Left kidney (tissue), 2 donors: ENCODE data around the gene ZFP57. TPM values are rescaled to one million over a fixed set of nuclear protein-coding genes. Genes with fewer than 3 reads are reported as not detected.
"Not testable (repeated sequence)": the region's sequence is repeated elsewhere in the genome, so short reads cannot be mapped to it uniquely, and the experiment has no call there.

Source experiments
- DNase-seq: peaks from one replicate; pipeline ENCODE4 v3.0.0-alpha.2; 2013
- polyA plus RNA-seq: library from polyadenylated mRNA; unstranded; fragments of 120-200 nt; gene quantifications from one replicate; pipeline ENCODE4 v1.2.1, GENCODE V29; 2013; ENCODE audit not compliant: insufficient read length

Gene ZFP57
- polyA plus RNA-seq, 1 donor = 0.33 TPM

DNA sequence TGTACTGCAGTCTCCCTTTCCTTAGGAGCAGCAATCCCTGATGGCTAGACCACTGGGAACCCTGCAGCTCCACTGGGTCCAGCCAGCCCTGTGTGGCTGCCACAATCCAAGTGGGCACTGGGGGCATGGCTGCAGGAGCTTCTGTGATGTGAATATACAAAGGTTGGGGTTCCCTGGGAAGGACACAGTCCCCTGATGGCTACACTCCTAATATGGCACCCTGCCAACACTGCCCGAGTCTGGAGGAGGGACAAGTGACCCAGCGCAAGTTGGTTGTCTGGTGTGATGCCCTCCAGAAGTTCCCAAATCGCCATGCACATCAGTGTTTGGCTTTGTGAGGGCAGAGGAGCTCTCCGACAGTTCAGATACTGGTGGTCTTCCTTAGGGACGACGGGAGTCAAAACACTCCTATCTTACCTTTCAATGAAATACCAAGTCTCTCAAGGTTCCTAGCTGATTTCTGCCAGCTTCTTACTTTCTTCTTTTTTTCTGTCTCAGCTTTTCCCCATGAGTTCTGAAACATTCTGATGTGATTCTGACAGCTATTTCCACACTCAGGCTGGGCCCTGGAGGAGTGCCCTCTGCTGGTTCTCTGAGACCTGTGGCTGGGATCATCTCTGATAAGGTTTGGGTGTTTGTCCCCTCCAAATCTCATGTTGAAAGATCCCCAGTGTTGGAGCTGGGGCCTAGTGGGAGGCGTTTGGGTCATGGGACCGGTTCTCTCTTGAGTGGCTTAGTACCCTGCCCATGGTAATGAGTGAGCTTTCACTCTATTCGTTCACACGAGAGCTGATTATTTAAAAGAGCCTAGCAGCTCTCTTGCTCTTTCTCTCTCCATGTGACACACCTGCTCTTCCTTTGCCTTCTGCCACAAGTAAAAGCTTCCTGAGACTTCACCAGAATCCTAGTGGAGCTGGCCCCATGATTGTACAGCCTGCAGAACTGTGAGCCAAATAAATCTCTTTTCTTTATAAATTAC is 15.5 kb upstream of the ZFP57 start:
- DNase-seq = no peak

DNA sequence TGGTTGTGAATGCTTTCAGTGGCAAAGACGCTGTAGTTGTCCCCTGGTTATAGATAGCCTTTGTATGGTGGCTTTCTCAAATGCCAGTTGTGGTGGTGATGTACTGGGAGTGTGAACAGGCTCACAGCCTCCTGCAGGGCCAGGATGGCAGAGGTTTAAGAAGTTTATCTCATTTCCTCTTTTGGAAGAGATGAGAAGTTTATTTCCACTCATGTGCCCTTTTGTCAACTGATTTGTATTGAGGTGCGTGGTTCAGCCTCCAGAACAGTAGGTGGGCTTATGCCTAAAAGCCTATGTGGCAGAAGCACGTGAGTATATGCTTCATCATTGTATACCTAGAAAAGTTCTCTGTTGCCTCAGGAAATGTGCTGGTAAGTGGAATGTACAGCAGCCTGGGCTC is 13.7 kb upstream of the ZFP57 start:
- DNase-seq = no peak

DNA sequence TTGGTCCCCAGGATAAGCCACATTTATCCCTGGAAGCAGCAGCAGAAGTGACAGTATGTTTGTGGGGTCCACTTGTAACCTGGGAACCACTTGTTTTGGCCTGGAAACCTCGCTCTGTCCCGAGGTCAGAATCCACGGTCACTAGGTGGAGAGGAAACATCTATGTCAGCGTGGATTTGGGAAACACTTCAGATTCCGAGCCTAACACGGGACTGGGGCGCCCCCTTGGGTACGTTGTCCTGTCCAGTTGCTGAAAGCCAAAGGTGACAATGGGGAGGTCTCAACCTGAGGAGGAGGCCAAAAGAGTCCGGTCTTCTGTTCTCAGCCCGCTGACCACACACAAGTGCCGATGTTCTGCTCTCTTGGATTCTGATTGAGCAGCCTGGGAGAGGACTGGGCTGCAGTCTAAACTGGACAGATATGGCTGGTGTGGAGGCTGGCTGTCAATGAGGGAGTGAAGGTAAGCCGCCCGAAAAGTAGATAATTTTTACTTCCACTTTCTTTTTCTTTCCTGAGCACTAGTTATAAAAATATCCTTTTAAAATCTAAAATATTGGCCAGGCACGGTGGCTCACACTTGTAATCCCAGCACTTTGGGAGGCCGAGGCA is 4.9 kb upstream of the ZFP57 start:
- DNase-seq = no peak

DNA sequence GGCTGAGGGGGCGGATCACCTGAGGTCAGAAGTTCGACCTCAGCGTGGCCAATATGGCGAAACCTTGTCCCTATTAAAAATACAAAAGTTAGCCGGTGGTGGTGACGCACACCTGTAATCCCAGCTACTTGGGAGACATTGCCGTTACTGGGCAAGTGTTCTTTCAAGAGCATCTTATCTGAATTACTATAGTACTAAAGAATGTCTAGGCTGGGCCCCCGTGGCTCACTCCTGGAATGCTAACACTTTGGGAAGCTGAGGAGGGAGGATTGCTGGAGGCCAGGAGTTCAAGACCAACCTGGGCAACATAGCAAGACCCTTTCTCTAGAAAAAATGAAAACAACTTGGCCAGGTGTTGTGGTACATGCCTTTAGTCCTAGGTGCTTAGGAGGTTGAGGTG is 859 bp upstream of the ZFP57 start:
- no peak for DNase-seq

DNA sequence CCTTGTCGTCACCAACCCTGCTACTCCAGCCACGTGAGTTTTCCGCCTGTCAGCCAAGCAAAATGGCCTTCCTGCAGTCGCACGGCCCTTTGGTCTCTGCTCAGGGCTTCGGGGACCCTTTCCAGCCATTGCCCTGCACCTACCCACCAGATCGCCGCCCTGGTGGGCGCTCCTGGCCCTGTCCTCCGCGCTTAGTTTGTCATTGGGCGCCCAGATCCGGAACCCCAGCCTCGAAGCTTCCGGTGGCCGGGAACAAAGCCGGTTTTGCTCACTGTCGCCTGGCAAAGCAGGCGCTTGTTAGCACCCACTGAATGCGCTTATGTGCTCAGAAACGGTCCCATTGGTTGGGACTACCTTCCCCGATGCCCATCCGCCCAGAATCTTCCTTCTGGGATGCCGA is 536 bp downstream of the ZFP57 start:
- no peak for DNase-seq

DNA sequence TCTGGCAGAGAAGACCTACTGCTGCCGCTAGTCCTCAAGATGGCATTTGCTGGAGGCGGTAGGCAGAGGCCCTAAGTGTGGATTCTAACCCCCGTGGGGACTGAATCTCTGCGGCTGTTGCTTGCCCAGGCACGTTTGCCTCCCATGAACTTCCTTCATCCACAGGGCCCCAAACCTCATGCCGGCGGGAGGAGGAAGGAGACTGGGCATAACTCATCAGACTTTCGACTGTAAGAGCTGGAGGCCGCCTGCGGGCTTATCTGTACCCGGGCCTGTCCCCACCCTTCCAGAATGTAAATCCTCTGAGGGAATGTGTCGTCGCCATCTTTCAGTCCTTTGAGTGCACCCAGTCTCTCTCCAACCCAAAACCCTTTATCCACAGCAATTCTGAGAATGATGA is 990 bp downstream of the ZFP57 start:
- DNase-seq = no peak

DNA sequence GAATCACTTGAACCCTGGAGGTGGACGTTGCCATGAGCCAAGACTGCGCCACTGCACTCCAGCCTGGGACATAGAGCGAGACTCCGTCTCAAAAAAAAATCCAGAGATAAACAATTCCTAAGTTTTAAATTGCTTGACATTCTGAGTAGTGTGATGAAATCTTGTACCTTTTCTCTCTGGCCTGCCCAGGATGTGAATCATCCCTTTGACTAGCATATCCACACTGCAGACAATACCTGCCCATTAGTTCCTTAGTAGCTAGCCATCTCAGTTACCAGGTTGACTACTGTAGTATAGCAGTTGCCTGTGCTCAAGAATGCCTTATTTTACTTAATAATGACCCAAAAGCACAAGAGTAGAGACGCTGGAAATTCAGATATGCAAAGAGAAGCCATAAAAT is 2.8 kb downstream of the ZFP57 start:
- DNase-seq = no peak

DNA sequence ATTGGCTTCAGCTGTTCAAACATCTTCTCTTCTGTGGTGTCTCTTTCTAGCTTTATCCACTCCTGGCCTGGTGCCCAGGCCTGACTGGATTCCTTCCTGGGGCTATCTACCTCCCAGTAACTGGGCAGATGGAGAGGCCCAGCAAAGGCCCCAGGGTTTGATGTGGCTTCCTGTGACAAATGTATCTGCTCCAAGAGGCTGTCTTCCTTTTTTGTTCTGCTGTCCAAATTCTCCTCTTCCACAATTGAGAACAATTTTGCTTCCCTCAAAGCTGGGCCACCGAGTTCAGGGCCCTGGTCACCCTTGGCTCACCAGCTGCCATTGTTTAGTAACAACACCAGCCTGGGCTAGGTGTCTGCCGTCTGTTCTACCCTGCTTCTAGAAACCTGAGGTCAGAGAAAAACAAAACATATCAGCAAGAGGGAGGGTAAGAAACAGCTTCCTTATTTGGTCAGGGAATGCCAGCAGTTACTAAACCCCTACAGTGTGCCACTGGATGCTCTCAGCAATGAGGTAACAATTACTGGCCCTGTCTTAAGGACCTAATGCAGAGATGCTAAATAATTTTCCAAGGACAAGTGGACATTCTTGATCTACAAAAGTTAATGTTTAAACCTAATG is 3.9 kb downstream of the ZFP57 start:
- no peak for DNase-seq

DNA sequence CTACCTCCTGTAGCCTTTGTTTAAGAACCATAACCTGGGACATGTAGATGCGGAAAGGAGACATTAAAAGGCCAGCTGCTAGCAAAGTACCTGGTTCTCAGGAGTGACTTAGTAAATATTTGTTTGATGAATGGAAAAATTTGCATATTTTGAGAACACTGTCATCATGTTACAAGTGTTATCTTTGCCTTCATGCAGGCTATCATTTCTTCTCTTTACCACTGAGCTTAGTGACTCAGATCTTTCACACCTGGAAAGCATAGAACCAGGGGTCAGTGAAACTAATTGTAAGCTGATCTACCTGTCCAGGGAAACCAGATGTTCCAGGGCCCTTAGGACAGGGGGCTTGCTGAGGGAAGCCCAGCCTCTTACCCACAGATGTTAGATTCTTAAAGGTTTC is 5.4 kb downstream of the ZFP57 start:
- no peak for DNase-seq

DNA sequence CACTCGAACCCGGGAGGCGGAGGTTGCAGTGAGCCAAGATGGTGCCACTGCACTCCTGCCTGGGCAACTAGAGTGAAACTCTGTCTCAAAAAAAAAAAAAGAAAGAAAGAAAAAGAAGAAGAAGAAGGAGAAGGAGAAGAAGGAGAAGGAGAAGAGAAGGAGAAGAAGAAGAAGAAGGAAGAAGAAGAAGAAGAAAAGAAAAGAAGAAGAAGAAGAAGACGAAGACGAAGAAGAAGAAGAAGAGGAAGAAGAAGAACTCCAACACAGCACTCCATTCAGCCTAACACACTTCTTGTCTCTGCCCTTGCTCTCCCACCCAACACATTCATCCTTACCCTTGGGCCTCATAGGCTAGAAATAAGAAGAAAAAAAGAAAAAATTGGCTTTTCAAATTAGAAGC is 6.9 kb downstream of the ZFP57 start:
- DNase-seq = no peak

DNA sequence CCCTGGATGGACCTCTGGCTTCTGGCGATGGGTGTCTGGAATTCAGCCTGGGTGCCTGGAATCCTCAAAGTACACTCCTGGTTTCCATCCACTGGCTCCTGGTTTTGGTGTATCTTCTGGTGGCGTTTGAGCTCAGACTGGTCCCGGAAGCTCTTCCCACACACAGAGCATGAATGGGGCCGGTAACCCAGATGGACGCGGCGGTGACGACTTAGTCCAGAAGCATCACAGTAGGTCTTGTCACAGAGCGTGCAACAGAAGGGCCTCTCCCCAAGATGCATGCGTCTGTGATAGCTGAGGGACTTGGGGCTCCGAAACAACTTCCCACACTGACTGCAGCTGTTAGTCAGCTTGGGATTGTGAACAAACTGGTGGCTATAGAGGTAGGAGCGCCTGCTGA is 7.8 kb downstream of the ZFP57 start:
- DNase-seq = no peak

DNA sequence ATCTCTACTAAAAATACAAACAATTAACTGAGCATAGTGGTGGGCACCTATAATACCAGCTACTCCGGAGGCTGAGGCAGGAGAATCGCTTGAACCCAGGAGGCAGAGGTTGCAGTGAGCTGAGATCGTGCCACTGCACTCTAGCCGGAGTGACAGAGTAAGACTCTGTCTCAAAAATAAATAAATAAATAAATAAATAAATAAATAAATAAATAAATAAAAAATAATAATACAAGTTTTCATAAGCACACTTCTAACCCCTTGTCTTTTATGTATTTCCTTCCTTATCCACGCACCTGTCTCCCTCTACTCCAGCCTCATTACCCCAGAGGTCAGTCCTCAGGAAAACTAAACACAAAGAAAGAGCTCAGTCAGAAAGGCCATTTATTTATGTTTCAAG is 8.8 kb downstream of the ZFP57 start:
- not testable (repeated sequence) for DNase-seq

DNA sequence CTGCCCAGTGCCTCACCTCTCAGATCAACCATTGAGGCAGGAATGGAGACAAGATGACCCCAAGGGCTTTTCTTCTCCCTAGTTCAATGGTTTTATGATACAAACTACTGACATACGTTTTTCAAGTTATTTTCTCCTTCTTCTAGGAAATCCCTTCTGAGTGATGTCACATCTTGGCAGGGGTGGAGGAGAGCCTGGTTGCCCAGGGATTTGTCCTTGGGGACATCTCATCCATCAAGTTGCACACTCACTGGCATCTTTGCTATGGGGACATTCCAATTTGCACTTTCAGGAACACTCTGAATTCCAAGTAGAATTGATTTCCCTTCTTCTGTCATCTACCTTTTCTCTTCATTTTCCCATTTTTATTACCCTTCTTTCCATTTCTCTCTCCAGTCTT is 9.9 kb downstream of the ZFP57 start:
- DNase-seq = no peak

DNA sequence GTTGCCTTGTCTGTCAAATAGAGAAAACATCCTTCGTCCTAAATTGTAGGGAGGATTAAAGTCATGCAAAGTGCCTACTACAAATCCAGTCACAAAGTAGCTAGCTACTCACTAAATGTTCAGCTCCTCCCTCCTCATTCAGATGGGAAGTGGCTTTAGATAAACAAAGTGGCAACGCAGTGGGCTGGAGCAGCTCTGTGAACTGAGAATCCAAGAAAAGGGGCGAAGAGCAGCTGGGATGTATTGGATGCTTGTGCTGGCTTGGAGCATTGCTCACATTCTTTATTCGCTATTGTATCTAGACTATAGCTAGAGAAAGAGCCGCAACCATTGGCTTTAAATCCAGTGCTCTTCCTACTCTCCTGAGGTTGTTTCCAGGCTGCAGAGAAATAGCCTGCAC is 13.8 kb downstream of the ZFP57 start:
- DNase-seq = no peak

DNA sequence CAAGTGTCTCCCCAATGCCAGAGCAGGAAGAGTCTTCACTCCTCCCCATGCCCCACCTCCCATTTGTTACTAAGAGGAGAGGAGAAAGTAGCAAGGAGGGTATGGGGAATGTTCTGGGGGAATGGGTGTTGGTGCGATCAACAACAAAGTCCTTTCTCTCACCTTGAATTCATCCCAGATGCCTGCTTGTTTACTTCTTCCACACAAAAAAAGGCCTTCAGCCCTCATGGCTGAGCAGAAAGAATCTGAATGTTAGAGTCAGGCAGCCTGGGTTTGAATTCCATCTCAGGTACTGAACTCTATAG is 14.2 kb downstream of the ZFP57 start:
- DNase-seq = no peak

DNA sequence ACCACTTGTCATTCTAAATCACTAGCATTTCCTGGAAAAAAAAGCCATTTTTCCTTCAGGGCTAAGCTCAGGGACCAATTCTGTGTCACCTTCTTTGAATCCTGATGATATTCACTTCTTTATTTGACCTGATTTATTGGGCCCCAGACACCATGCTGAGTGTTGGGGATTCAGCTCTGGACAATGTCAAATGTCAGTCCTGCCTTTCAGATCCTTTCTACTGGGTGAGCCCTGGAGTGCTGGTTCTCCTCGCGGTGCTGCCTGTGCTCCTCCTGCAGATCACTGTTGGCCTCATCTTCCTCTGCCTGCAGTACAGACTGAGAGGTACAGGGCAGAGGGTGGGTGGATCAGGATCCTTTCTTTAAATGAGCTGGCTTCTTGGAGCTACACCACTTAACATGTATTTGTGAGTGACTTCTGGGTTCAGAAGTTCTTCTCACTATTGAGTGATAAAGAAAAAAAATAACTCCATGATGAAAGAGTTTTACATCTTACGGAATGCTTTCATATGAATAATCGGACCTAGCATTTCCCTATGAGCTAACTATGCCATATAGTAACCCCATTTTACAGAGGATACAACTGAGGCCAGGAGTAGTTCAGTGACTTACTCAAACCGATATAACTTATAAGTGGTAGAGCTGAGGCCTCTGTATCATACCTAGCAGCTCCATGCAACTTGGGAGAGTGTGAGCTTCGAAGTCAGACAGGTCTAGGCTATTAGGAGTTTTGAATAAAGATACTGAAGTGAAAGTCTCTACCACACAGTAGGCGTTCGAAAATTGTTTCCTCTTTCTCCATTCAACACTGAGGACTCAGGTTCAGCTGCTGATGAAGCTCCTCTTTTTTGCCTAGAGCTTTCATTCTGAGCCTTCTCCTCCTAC is 14.8 kb downstream of the ZFP57 start:
- DNase-seq = no peak

DNA sequence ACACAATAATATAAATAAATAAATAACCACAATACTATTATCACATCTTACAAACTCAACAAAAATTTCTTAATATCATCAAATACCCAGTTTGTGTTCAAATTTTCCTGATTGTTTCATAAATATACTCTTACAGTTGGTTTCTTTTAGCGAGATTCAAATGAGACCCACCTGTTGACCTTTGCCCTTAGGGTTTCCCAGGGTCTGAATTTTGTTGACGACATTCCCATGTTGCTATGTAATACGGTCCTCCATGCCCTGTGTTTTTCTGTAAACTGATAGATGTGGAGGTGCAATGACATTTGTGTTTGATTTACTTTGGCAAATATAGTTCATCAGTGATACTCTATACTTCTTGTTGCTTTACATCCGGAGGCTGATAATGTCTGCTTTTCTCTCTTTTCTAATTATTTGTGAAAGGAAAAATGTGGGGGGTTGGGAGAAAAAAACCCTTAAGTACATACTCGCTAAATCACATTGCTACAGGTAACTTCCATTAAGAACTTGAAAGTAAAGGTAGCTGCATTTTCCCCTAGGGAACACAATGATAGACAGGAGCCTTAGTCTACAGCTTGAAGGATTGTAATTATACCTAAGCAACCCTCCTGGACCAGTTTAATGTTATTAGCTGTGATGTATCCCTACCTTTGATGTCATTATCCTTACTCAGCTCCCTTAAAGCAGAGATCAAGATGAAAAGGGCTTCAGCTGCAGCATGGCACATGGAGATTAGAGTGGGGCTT is 17.5 kb downstream of the ZFP57 start:
- DNase-seq = no peak

DNA sequence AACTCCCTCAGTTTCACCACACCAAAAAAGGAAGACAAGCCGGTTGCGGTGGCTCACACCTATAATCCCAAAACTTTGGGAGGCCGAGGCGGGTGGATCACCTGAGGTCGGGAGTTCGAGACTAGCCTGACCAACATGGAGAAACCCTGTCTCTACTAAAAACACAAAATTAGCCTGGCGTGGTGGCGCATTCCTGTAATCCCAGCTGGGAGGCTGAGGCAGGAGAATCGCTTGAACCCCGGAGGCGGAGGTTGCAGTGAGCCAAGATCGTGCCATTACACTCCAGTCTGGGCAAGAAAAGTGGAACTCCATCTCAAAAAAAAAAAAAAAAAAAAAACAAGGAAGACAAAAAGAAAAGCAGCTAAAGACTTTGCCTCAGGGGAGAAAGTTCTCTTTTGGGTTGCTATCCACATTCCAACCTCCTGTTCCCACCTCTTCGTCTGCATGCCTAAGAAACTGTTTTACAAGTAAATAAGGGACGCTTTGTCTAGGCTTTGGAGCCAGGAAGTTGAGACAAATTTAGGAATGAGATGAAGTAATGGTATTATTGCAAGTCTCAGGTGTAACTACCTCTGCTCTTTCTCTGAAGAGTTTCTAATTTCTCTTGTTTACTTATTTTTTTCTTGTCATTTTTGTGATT is 19.3 kb downstream of the ZFP57 start:
- DNase-seq = not testable (repeated sequence)

DNA sequence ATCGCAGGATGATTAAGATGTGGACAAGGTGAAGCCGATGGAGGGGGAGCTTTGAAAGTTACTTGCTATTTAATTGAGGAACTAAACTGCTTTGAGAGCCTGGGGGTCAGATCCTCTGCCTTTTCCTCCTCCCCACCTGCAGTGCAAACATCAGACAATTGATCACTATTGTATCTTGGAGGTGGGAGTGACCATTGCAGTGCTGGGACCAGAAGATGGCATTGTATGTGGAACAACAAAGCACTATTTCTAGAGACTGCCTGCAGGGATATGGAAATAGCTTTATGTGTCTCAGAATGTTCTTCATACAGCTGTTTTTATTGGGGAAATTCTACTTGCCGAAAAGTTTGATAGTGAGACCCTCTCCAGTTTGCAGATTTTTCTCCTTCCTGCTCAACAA is 19.9 kb downstream of the ZFP57 start:
- DNase-seq = no peak

DNA sequence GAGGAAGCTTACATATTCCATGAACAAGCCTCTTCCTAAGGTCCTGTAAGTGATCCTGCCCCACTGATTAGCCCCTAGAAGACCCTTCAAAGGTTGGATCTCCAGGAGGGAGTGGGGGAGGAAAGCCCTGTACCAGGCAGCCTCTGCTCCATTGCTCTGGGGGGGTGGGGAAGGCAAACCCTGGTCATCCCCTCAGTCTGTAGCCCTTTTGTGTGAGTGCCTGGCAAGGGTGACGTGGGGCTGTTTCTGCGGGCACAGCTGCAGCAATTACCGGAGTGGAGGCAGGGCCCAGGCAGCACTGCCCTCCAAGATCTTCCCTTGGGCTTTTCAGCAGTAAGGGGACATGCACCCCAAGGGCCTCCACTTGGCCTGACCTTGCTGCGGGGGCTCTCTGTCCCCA is 24.2 kb downstream of the ZFP57 start, which contains the start of gene MOG:
TSS of gene MOG (plus strand) at position 295 of the 400 bp plus-strand sequence. CDS start 118 bp downstream, outside the sequence.
- DNase-seq = no peak

DNA sequence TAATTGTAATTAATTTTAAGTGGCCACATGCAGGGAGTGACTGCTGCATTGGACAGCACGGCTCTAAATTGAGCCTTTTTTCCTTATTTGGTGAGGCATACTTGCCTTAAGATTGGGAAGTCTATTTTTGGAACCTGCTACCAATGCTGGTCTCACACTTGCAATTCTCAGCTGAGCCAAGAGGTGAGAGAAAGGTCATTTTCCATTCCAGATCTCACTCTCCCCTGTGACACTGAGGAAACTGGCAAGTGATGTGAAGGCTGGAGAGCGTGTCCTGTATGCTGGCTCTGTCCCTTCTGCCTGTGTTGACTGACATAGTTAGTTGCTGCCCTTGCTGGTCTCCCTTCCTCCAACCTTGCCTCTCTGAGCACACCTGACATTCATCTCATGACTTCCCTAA is 24.8 kb downstream of the ZFP57 start:
- no peak for DNase-seq
